G401.6 (cell line): Measurements from ENCODE around the gene CDKN1B.
A peak's percentile ranks its signal among the peaks of the same experiment; 100 is the strongest.
"Not testable (repeated sequence)": the region's sequence is repeated elsewhere in the genome, so short reads cannot be mapped to it uniquely, and the experiment has no call there.

Source experiments
- FAIRE-seq: peaks from 2 replicates; lab custom pipeline; 2012; peaks lifted over from hg19 to GRCh38; lab: Jason Lieb, UNC

Gene CDKN1B

DNA sequence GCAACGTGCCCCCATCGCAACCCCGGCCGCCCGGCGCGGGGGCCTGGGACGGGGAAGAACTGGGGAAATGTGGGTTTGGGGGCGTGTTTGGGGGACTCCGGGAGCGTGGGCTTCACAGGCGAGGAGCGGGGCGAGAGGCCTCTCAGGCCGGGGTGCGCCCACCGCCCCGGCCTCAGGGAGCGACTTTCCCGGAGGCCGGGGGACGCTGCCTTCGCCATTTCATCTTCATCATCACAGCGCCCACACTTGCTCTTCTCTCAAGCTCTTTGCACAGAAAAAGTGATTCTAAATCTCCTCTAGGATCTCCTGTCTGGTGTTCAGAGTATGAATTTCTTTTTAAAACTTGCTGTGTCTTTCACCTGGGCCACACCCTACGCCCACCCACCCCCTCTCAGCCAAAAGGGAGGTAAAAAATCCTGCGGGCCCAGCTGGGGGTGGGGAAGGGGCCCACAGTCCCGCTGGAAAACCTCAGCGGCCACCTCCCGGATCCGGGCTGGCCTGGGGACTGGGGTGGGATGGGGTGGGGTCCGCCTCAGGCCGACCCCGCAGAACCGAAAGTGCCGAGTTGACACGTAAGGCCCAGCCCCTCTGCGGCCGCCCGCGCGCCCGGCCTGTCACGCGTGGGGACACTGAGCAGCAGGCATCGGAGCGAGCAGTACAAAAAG, 7.4 kb downstream of the CDKN1B start:
- FAIRE-seq = no peak

DNA sequence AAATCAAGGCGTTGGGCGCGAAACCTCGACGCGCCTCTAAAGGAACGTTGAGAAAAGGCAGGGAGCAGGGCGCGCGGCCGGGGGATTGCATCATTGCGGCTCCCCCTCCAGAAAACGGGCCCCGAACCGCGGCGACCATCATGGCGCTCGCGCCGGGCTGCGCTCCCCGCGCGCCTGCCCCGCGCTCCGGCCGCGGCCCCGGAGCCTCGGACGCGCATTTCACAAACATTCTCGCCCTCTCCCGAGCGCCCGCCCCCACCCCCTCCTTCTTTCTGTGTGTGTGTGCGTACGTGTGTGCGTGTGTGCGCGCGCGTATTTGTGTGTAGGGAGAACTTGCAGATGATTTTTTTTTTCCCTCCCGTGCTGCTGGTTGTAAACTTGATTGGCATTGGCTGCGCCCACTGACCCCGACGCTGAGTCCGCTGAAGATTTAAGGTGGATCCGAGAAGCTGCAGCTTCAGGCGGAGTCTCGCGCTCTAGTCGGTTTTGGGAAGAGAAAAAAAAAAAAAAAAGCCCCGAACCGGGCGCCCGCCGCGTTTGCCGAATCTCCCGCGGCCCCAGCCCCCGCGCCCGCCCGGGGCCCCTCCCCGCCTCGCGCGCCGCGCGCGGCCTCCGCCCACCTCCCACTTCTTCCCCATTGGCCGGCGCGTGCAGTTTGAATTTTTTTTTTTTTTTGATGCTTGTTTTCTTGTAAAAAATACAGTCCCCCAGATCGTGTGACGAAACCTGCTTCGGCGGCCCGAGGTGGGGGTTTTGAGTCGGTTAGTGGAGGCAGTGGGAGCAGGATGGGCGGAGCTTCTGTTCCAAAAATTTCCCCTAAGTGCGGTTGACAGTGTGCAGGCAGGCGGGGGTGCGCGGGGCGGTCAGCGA, 8.2 kb downstream of the CDKN1B start:
- FAIRE-seq = peak; percentile 84

DNA sequence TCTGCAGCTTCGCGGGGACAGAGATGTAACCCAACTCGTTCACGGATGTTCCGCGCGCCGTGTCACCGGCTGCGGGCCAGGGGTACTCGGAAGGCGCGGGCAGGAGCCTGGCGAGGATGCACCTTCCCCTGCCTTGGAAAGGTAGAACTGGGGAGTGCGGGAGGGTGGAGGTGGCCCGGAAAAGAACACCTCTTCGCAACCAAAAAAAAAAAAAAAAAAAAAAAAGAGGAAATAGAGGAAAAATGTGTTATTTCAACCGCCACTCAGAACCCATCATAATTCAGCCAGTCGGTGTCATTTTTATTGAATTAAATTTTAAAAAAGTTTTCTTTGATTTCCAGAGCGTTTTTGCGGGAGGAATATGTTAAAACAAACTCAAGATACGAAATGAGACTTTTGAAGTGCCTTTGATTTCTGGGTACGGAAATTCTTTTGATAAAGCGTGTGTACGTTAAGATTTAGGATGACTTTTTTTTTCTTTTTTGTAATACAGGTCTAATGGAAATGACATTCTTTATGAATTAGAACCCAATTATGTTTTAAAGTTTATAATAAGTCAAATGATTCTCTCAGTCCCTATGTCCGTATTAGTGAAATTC, 8.9 kb downstream of the CDKN1B start:
- peak; percentile 70 for FAIRE-seq

DNA sequence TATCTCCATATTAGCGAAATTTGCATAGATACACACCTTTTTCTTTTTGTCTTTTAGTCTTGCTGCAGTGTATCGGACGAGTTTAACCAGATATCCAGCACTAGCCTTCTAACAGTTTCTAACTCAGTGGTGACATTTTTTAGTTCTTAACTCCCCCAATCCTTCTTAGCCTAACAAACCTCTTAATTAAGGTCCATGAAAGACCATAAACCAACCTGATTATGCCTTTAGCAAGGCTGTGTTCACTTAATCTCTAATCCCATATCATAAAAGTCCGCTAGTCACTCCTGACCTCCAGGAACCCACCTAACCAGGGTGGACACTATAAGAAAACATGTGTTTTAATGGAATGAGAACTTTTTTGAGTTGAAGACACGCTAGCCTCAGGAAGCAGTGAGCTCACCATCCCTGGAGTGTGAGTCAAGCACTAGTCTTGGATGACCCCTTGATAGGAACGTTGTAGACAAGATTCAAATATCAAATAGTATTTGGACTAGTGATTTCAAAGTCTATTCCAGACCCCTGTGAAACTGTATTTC, 9.5 kb downstream of the CDKN1B start:
- FAIRE-seq = no peak

DNA sequence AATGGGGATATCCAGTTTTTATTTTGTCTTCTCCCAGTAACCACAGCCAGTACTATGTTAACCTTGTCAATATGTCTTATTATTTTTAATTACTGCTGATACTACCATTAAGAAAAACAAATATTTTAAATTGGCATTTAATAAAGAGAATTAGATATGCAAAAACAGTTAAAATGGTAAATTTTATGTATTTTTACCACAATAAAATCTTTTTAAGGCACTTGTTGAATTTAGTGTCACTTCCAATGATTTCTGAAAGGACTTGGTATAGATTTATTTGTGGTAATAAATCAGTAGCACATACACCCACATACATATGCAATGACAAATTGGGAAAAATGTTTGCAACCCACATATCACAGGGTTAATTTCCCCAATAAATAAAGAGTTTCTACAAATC, 14.0 kb downstream of the CDKN1B start:
- FAIRE-seq = no peak

DNA sequence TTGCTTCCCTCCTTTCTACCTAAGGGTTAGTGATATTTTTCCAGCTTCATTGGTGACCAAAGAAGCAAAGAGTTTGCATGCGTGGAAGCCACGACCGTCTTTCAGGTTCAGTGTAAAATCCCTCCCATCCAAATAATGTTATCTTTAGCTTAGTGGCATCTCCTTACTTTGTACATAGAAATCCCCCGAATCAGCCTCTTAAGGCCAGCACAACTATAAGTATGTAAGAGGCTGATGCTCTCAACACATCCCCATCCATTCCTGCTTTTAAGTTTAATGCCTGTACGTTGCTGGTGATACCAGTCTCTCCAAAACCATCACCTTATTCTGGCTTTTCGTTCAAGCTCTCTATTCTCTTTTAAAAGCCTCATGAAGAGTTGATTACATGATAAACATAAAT, 14.6 kb downstream of the CDKN1B start:
- no peak for FAIRE-seq

DNA sequence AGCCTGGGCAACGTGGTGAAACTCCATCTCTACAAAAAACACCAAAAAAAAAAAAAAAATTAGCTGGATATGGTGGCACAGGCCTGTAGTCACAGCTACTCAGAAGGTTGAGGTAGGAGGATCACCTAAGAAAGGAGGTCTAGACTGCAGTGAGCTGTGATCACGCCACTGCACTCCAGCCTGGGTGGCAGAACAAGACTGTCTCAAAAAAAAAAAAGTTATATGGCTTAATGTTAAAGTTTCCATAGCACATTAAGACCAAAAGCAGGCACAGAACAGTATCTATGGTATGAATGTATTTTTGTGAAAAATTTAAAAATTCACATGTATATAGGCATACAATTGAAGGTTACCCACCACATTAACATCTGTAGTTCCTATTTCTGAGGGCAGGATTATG, 15.9 kb downstream of the CDKN1B start:
- no peak for FAIRE-seq

DNA sequence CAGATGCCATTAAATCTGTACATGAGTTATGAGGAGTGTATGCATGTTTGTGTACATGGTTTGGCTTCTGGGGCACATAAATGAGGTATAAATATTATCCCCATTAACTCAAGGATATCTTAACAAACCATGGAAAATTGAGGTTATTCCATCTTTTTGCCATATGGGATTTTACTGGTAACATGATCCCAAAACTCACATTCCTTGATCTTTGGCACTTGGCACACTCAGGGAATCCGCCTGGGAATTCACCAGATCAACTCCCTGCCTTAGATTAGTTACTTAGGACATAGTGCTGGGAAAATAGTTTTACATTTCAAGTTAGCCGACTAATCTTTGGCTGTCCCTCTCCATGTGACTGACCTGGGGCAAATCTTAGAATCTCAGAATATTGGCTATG, 16.9 kb downstream of the CDKN1B start:
- FAIRE-seq = no peak

DNA sequence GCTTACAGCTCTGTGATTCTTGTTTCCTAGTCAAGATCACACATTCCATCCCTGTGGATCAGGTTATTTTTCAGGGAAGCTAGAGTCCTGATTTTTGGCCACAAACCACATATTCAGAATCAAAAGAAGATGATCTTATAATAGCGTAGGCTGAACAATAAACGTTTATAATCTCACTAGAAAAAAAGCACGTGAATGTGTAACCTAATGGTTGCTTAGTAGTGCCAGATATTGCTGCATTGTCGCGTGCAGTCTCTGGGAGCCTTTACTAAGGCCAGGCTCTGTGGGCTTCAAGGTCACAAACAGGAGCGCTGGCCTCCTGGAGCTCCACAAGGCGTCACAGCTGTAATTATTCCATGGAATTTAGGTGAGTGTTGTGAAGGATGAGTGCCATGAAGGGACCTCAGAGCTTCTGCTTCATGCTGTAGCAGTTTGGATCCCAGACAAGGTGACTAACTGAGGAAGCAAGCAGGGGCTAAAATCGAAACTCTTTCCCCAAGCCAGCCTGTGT, 17.4 kb downstream of the CDKN1B start:
- FAIRE-seq = no peak

DNA sequence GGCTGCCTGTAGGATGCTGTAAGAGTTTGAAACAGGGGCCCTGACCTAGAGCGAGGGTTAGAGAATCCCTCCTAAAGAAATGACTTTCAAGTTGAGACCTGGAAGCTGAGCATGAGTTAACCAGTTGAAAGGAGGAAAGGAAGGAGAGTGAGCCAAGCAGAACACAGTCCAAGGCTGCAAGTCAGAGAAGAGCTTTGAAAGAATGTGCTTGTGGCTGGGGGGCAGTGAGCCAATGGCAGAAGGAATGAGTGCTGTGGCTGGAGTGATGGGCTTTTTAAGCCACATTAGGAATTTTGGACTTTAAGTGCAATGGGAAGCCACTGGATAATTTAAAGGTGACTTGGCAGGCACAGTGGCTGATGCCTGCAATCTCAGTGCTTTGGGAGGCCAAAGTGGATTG, 18.1 kb downstream of the CDKN1B start:
- FAIRE-seq = no peak

DNA sequence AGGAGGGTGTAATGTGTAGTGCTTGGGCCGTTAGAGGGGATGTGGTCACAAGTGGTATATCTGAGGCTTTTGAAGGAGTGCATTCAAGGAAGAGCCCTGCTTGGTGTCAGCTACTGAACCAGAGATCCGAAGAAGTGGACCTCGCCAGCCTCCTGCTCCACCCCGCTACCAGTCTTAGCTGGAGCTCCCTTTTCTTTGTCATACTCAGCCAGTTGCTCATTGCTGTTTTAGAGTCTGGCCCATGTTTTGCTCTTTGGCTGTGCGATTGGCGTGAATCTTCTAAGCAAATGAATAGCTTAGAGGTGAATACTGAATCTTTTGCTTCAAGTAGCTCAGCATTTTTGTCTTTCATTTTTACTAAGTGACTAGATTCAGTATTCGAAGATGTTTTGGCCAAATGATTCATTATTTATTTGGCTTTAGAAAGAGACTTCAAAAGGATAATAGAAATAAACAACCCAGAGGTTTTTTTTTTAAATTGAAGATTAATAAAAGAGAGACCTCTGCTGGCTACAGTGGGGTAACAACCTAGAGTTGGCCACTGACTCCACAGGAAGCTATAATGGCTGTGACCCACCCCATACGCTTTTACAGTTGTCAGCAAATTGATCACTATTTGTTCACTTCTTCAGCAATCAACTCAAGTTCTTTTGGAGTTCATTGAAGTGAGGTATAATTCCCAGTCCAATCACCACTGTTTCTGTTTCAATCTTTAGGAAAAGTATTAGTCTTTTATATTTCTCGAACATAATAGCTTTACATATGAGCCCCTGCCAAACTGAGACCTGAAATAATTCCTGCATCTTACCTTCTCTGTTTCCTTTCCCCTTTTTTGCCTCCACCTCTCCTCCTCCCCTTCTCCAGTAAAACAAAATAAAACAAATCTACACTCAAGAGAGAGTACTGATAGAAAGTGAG, 19.9 kb downstream of the CDKN1B start:
- peak; percentile 94 for FAIRE-seq

DNA sequence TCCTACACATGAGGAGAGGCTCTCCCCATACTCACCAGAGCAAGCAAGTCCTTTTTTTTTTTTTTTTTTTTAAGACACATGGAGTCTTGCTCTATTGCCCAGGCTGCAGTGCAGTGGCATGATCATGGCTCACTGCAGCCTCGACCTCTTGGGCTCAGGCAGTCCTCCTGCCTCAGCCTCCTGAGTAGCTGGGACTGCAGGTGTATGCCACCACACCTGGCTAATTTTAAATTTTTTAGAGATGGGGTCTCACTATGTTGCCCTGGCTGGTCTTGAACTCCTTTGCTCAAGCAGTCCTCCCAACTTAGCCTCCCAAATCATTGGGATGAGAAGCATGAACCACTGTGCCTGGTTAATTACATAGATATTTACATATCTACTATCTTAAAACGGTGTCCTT, 21.0 kb downstream of the CDKN1B start:
- not testable (repeated sequence) for FAIRE-seq

DNA sequence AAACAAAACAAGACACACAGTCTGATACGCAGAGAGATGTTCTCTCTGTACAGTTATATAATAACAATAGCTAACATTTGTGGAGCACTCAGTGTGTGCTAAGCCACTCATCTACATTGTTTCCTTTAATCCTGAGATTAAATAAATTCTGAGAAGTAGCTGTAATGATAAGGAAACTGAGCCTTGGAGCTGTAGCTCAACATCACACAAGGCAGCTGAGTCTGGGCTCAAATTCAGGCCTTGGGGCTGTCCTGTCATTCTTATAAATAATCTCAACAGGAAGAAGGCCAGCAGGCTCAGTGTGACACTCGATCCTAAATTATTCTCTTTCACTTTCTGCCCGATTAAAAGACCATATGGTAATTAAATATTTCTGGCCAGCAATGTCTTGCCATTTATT, 24.5 kb downstream of the CDKN1B start:
- no peak for FAIRE-seq

DNA sequence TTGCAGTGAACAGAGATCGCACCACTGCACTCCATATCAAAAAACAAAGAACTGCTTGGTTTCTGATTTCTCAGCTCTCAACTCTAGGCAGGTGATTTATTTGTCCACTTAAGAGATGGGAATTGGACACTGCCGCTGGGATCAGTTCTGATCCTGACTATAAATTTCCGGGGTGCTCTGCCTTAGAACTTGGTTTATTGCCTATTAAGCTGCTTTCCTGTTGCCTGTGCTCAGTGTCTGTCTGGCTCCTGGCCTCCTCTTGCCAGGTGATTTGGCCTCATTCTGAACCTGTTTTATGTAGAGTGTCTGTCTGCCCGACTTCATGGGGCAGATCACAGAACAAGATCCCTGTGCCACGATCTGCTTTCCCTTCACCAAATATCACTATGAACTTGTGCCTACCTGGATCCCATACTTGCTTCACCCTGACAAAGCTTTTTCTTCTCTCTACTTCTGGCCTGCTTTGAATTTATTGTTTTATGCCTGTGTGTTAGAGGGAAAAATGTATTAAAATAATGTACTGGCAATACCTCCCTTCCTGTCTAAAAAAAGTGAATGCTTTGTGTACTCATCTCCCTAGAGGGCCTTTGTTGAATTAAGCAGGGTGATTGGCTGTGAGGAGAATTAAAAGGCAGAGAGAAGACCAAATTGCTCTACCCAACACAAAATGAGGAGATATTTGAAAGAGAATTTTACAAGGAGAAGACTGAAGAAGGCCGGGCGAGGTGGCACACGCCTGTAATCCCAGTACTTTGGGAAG, 27.6 kb downstream of the CDKN1B start:
- FAIRE-seq = no peak

DNA sequence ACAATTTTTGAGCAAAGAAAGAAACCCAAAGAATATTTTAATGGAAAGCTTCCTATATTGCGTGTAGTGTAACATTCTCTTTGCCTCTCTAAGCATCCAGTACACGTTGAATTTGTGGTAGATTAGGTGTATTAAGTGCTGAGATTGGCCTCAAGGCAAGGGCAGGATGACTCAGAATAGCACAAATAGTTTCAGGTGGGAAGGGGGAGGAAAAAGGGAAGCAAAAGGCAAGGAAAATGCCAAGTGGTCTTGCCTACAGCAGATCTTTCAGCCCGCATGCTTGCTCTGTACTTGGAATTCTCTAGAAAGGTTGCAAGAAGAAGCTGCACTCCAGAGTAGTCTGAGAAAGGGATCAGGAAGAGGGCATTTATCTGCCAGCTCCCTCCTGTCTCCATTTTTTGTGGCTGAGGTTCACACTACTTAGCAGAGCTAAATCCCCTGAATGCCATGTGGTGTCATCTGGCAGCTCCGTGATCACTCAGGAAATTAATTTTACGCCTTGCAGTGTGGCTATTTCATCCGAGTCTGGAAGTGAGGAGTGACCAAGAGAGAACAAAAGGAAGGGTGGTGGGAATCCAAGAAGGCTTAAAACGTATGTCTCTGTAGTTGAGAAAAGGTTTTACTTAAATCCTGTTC, 28.5 kb downstream of the CDKN1B start:
- FAIRE-seq = no peak

DNA sequence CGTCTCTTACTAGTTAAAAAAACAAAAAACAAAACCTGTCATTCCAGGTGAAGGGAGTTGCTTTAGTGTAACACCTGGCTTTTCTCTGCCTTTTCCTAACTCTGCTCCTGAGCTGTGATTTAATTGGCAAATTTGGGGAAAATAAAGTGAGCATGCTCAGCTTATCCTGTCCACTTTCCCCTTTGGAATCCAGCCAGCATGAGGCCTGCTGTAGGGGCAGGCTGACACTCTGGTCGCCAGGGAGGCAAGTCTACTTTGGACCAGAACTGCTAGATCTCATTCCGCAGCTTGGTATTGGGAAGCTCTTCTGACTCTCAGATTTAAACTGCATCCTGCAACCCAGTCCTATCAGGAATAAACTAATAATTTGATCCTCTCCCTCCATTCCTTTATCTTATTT, 30.1 kb downstream of the CDKN1B start:
- no peak for FAIRE-seq

DNA sequence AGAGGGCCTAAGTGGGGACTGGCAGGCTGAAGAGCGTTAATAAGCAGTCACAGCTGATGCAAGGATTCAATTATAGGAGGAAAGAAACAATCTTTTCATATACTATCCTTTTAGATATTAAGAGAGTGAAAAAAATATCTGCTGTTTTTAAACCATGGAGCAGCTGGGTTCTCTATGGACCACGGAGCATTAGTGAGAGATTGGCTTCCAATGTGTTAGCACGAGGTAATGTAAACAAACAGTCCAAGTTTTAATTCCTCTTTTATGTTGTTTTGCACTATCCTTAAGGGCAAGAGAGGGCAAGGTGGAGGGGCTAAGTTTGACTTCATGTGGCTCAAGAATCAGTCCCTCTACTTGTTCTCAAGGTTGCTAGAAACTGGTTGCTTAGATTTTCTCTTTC, 30.9 kb downstream of the CDKN1B start:
- FAIRE-seq = no peak

DNA sequence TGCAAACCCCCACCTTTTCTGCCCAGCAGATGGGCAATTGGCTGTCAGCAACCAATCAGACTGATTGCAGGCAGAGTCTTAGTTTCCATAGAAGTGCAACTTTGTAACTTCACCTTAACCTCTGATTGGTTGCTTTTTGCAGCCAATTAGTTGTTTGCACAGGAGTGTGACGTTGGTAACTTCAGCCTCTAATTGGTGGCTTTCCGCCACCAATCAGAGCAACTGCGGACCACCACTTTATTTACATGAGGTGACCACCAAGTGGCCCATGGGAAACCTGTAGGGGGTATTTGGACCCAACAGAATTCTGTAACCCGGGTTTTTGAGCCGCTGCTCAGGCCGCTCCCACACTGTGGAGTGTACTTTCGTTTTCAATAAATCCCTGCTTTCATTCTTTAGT, 32.3 kb downstream of the CDKN1B start:
- no peak for FAIRE-seq

DNA sequence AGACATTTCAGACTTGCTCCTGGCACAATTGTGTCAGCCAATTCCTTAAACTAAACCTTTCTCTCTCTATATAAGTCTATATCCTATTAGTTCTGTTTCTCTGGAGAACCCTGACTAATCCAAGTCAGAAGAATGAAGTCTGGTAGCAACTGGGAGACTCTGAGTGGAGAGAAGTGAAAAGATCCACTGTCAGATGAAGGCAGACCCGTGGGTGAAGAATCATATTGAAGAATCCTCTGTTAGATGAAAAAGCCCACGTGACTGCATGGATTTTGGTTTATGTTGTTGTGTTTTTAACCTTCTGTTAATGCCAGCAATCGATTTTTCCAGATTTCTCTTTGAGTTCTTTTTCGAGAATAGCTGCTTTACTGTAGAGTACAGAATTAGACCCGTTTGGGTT, 38.8 kb downstream of the CDKN1B start:
- no peak for FAIRE-seq

DNA sequence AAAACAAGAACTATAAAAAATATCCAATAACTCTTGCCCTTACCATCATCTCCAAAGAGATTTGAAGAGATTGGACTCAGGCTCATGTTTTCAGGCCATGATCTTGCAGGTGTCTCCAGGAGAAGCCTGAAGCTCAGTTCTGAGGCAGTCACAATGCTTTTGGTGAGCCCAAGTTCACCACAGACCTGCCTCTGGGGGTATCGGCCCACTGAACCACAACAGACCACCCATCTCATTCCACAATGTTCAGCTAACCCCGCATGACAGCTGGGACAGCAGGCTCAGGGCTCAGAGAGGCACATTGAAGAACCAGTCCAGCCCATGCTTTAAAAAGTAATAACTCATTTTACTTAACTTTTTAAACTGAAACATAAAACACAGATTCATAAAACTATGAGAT, 40.0 kb downstream of the CDKN1B start:
- no peak for FAIRE-seq
